ENCODE data around the gene MUTYH.
"Not testable (repeated sequence)": the region's sequence is repeated elsewhere in the genome, so short reads cannot be mapped to it uniquely, and the experiment has no call there.

GRCh38 chr1:45384213-45384612 lies 44.0 kb upstream of the MUTYH start:
- TF ChIP-seq CTCF, POLR2AphosphoS5 (IDR thresholded peaks at IDR 0.05): not testable (repeated sequence)
